ENCODE measurements around the gene TCERG1.

GRCh38 chr5:146527785-146528184 is 80.7 kb downstream of the TCERG1 start:
- TF ChIP-seq GATA2 (IDR thresholded peaks at IDR 0.05; ENCODE audit: low read depth, low read length) = no peak
- no peak for TF ChIP-seq GATA3 (IDR thresholded peaks at IDR 0.05; ENCODE audit: low read depth, low read length)
